Parathyroid adenoma (tissue), 2 donors: Measurements from ENCODE around the gene PIGP.
"Not testable (repeated sequence)": the region's sequence is repeated elsewhere in the genome, so short reads cannot be mapped to it uniquely, and the experiment has no call there.

Source experiments
- H2AFZ ChIP-seq: fragments of 300-600 bp; sonication (generic); one replicate; pipeline ENCODE4 v1.7.0; 2017; ENCODE audit warnings: antibody characterized with exemption, mild to moderate bottlenecking
- H3K27ac ChIP-seq: fragments of 300-600 bp; sonication (generic); one replicate; pipeline ENCODE4 v1.7.0; 2017
- H3K27me3 ChIP-seq: fragments of 300-600 bp; sonication (generic); one replicate; pipeline ENCODE4 v1.7.0; 2017; ENCODE audit warnings: low read length; ENCODE audit not compliant: control insufficient read depth, insufficient read depth
- H3K36me3 ChIP-seq: fragments of 300-600 bp; sonication (generic); one replicate; pipeline ENCODE4 v1.7.0; 2017; ENCODE audit warnings: low read length; ENCODE audit not compliant: control insufficient read depth, insufficient read depth
- H3K4me1 ChIP-seq: fragments of 300-600 bp; sonication (generic); one replicate; pipeline ENCODE4 v1.7.0; 2017; ENCODE audit warnings: control low read depth
- H3K4me2 ChIP-seq: fragments of 300-600 bp; sonication (generic); one replicate; pipeline ENCODE4 v1.7.0; 2017; ENCODE audit warnings: low read length
- H3K4me3 ChIP-seq: fragments of 300-600 bp; sonication (generic); one replicate; pipeline ENCODE4 v1.7.0; 2017; ENCODE audit warnings: low read depth, low read length
- H3K79me2 ChIP-seq: fragments of 300-600 bp; sonication (generic); one replicate; pipeline ENCODE4 v1.7.0; 2017; ENCODE audit warnings: control low read depth
- H3K9ac ChIP-seq: fragments of 300-600 bp; sonication (generic); one replicate; pipeline ENCODE4 v1.7.0; 2017; ENCODE audit warnings: mild to moderate bottlenecking
- H3K9me3 ChIP-seq: fragments of 300-600 bp; sonication (generic); one replicate; pipeline ENCODE4 v1.7.0; 2017; ENCODE audit warnings: low read length; ENCODE audit not compliant: control insufficient read depth
- TF ChIP-seq, protein P1 (sequence below): fragments of 300-600 bp; sonication (generic); IDR thresholded peaks from one replicate; pipeline ENCODE4 v1.7.0; 2017; ENCODE audit warnings: antibody characterized with exemption, mild to moderate bottlenecking
- donor health status: primary hyperparathyroidism.

The PIGP gene

GRCh38 chr21:37072988-37073416 is at the start of gene PIGP, which contains the start of gene TTC3:
Gene PIGP, minus strand, starts transcription at chr21:37073071. Its CDS starts 556 bp downstream, at chr21:37072515.
Gene TTC3, plus strand, starts transcription at chr21:37073254. Its CDS starts 14,004 bp downstream, at chr21:37087258.
- H3K4me3 ChIP-seq = peak within 1 kb of the TSS; percentile 81
- peak within 1 kb of the TSS; percentile 91 for H2AFZ ChIP-seq
- H3K79me2 ChIP-seq = peaks cover 2% of the 10 kb centered on the region
- peak within 1 kb of the TSS; percentile 97 for H3K4me2 ChIP-seq
- H3K36me3 ChIP-seq = no peaks in the 10 kb centered on the region
- no peaks in the 10 kb centered on the region for H3K9me3 ChIP-seq
- no peaks in the 10 kb centered on the region for H3K27me3 ChIP-seq
- peak within 1 kb of the TSS; percentile 98 for H3K27ac ChIP-seq
- H3K4me1 ChIP-seq = peaks cover 6% of the 10 kb centered on the region
- H3K9ac ChIP-seq = peak within 1 kb of the TSS; percentile 84
- TF ChIP-seq, protein P1, sequence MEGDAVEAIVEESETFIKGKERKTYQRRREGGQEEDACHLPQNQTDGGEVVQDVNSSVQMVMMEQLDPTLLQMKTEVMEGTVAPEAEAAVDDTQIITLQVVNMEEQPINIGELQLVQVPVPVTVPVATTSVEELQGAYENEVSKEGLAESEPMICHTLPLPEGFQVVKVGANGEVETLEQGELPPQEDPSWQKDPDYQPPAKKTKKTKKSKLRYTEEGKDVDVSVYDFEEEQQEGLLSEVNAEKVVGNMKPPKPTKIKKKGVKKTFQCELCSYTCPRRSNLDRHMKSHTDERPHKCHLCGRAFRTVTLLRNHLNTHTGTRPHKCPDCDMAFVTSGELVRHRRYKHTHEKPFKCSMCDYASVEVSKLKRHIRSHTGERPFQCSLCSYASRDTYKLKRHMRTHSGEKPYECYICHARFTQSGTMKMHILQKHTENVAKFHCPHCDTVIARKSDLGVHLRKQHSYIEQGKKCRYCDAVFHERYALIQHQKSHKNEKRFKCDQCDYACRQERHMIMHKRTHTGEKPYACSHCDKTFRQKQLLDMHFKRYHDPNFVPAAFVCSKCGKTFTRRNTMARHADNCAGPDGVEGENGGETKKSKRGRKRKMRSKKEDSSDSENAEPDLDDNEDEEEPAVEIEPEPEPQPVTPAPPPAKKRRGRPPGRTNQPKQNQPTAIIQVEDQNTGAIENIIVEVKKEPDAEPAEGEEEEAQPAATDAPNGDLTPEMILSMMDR = no peak

DNA sequence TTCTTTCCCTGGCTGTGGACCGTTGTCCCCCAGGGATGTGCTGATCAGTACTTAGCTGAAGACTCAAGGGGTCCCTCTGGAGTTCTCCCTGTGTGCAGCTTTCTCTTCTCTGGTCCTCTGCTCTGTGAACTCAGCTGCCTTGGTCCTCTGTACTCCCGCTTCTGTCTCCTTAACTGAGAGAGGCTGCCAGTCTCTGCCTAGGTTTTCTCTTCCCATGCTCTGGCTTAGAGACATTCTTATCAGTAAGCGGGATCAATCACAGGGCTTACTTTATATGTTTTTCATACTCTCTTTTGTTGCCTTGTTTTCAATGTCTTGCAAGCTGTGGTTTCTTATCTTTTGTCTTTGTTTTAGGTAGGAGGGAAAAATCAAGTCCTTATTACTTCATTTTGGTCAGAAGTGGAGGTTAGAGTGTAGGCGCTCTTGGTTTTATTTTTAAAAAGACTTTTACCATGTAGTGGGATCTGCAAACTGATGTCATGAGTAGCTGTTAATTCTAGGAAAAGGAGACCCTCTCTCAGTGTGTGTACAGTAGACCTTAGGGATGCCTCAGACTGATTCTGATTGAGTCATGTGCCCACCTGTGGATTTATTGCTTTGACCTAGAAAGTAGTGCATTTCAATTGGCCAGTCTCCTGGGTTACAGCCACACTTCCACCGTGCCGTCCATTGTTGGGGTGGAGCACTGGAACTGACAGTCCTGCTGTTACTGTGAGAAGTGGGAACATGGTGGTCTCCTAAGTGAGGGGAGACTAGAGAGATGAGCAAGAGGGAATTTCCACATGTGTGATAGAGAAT is 46.7 kb upstream of the PIGP start:
- Histone ChIP-seq H3K27ac (no peak overlapping the region), H3K4me3 (no peak overlapping the region), H3K4me1 (no peaks in the 10 kb centered on the region), H3K27me3 (no peaks in the 10 kb centered on the region), H3K4me2 (no peak overlapping the region), H2AFZ (no peak overlapping the region), H3K36me3 (no peaks in the 10 kb centered on the region), H3K9ac (no peak overlapping the region), H3K79me2 (no peaks in the 10 kb centered on the region), H3K9me3 (no peaks in the 10 kb centered on the region)
- TF ChIP-seq, protein P1 = no peak

- Histone ChIP-seq H3K79me2 (no peaks in the 10 kb centered on the region), H3K27me3 (no peaks in the 10 kb centered on the region), H3K36me3 (no peaks in the 10 kb centered on the region), H3K27ac (no peak overlapping the region), H3K4me1 (no peaks in the 10 kb centered on the region), H2AFZ (no peak overlapping the region), H3K9ac (no peak overlapping the region), H3K9me3 (no peaks in the 10 kb centered on the region), H3K4me2 (no peak overlapping the region), H3K4me3 (no peak overlapping the region)
- TF ChIP-seq, protein P1 = no peak
Measured at GRCh38 chr21:37118187-37118826, 45.4 kb upstream of the PIGP start.

DNA sequence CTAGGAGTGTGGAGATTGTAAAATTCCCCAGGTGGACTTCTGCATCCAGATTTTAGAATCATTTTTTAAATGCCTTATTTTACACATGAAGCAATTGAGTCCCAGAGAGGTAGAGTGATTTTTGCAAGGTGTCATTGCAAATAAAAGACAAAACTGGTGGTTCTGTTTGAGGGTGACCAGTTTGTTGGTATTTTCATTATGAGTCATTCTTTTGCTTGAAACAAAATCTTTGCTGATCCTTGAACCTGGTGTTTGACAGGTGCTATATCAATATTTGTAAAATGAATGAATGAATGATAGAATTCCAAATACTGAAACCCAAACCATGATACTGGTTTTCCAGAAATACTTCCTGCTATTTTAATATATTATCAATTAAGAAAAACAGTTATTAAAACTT is 44.3 kb upstream of the PIGP start:
- no peak overlapping the region for H3K4me2 ChIP-seq
- no peaks in the 10 kb centered on the region for H3K36me3 ChIP-seq
- no peak overlapping the region for H2AFZ ChIP-seq
- no peak overlapping the region for H3K9ac ChIP-seq
- H3K79me2 ChIP-seq = no peaks in the 10 kb centered on the region
- H3K4me3 ChIP-seq = no peak overlapping the region
- TF ChIP-seq, protein P1 = no peak
- no peaks in the 10 kb centered on the region for H3K9me3 ChIP-seq
- no peak overlapping the region for H3K27ac ChIP-seq
- no peaks in the 10 kb centered on the region for H3K27me3 ChIP-seq
- no peaks in the 10 kb centered on the region for H3K4me1 ChIP-seq

- H3K79me2 ChIP-seq, H3K27me3 ChIP-seq, H3K36me3 ChIP-seq, H3K4me3 ChIP-seq, H3K27ac ChIP-seq, H3K4me2 ChIP-seq, H3K4me1 ChIP-seq, H3K9me3 ChIP-seq, H3K9ac ChIP-seq, H2AFZ ChIP-seq: not testable (repeated sequence)
Measured at GRCh38 chr21:37116459-37116858, 43.6 kb upstream of the PIGP start.

DNA sequence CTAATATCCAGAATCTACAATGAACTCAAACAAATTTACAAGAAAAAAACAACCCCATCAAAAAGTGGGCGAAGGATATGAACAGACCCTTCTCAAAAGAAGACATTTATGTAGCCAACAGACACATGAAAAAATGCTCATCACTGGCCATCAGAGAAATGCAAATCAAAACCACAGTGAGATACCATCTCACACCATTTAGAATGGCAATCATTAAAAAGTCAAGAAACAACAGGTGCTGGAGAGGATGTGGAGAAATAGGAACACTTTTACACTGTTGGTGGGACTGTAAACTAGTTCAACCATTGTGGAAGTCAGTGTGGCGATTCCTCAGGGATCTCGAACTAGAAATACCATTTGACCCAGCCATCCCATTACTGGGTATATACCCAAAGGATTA is 41.4 kb upstream of the PIGP start:
- not testable (repeated sequence) for H2AFZ ChIP-seq, H3K36me3 ChIP-seq, H3K4me2 ChIP-seq, H3K27ac ChIP-seq, H3K79me2 ChIP-seq, H3K9me3 ChIP-seq, H3K27me3 ChIP-seq, H3K4me3 ChIP-seq, H3K4me1 ChIP-seq, H3K9ac ChIP-seq

DNA sequence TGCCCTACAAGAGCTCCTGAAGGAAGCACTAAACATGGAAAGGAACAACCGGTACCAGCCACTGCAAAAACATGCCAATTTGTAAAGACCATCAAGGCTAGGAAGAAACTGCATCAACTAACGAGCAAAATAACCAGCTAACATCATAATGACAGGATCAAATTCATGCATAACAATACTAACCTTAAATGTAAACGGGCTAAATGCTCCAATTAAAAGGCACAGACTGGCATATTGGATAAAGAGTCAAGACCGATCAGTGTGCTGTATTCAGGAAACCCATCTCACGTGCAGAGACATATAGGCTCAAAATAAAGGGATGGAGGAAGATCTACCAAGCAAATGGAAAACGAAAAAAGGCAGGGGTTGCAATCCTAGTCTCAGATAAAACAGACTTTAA is 38.2 kb upstream of the PIGP start:
- not testable (repeated sequence) for H3K4me2 ChIP-seq, H3K4me1 ChIP-seq, H3K27me3 ChIP-seq, H3K4me3 ChIP-seq, H3K9ac ChIP-seq, H3K79me2 ChIP-seq, H3K27ac ChIP-seq, H3K9me3 ChIP-seq, H2AFZ ChIP-seq, H3K36me3 ChIP-seq
